Fibroblast of skin of right quadriceps (primary cell): ENCODE measurements around the gene CENPQ.
"Not testable (repeated sequence)": the region's sequence is repeated elsewhere in the genome, so short reads cannot be mapped to it uniquely, and the experiment has no call there.

ENCODE experiments used
- DNase-seq: peaks from one replicate; pipeline ENCODE4 v3.0.0-alpha.2; 2013

CENPQ gene, protein sequence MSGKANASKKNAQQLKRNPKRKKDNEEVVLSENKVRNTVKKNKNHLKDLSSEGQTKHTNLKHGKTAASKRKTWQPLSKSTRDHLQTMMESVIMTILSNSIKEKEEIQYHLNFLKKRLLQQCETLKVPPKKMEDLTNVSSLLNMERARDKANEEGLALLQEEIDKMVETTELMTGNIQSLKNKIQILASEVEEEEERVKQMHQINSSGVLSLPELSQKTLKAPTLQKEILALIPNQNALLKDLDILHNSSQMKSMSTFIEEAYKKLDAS

DNA sequence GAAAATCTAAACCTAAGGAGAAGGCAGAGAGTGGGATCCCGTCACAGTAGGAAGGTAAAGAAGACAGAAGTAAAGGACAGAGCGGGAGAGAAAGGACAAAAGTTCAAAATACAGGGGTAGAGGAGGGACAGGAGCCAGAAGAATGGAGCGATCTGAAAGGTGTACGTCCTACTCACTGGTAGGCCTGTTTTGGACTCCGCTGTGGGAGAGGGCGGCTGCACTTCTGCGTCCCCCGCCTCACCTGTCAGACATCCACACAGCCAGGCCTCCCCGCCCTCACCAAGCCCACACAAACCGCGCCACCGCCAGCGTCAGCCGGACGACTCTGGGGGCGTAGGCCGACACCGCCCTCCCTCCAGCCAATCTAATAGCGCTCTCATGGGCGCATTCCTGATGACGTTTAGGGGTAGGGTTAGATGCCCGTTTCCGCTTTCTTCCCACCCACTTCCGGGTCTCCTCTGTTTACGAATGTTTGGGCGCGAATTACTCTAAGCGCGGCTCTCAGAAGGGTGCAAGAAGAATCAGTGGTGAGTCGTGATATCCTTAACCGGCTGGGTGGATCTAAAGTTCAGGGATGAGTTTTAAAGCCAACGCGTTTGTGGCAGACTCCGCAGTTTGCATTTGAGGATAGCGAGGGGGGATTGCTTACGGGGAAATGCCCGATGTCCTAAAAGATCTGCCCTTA lies at the start of gene CENPQ, which contains the start of gene MMUT:
Gene CENPQ (plus strand): TSS at position 444 of the 685 bp plus-strand sequence. CDS start 6,807 bp downstream, outside the sequence.
Gene MMUT (minus strand): TSS at position 327 of the 685 bp plus-strand sequence. CDS start 3,787 bp downstream, outside the sequence.
- DNase-seq: peak; percentile 92

DNA sequence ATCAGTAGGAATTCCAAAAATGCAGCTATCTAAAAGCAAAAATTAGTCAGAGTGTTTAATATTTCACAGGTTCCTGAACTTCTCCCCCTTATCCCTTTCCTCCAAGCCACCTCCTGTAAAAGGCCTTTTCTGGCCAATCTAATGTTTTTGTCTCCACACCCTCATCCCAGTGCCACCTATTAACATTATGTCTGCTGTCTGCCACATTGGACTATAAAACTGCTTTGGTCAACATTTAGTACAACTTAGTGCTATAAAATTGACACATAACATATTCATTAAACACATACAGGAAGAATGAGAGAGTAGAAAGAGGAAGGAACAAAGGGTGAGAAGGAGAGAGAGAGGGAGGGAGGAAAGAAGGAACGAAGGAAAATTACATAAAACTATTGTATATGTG lies 47.8 kb upstream of the CENPQ start:
- peak; percentile 7 for DNase-seq

DNA sequence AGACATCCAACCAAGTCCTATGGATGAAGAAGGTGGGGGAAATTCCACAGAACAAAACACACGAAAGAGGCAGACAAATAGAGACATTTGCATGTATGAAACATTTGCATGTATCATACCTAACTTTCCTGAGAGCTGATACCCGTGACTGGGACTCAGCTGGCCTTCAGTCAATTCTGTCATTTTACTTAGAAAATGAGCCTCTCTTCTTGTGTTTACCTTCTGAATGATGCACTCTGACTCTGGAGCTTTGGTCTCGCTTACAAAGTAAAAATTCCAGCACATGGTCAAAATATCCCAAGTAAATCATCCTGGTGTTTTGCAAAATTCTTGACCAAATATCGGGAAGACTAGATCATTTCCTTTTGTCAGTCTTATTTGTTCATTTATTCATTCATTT lies 47.0 kb upstream of the CENPQ start:
- no peak for DNase-seq

DNA sequence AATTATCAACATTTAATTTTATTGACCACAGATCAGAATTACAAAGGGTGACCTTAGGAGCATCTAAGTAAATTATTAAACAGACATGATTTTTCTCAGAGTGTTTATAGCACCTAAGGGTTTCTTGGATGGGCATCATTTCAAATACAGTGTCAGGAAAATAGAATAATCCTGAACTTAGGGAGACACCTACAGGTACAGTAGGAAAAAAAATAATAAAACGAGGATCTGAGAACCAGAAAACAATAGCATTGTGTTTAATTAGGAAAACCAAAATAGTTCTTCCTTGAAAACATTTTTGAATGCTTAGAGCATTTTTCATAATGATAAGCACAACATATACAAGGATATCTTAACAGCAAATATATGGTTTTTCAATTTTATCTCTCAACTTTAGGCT lies 39.4 kb upstream of the CENPQ start:
- DNase-seq: no peak

DNA sequence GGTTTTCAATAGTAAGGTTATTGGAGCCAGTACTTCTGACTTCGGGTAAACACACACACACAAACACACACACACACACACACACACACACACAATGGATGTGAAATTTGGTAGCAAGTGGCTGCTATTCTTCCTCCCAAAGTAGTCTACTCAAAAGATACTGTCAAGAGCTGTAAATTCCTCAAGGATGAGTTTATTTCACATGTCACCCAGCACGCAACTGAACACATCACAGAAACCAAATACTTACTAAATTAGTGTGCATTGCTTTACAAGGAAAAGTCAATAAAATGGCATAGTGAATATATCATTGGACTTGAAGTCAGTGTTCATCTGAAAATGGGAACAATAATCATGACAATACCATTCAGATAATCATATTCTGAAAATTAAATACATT lies 33.0 kb upstream of the CENPQ start:
- peak; percentile 23 for DNase-seq

DNA sequence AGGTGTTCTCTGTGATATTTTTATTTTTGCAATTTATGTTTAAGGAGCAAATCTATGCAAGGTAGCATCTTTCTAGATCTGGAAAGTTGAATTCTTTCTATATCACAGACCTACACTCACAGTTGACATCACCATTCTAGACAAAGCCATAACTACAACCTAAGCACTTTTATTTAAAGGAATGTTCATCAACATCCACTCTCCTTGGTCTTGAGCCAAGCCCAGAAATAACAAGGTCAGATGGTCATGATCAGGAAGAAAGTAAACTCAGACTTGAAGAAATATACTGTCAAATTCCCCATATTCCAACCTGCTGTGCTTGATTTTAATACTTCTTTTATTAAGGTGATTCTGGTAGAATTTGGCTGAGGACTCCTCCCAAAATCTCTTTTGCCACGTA lies 32.3 kb upstream of the CENPQ start:
- DNase-seq: no peak

DNA sequence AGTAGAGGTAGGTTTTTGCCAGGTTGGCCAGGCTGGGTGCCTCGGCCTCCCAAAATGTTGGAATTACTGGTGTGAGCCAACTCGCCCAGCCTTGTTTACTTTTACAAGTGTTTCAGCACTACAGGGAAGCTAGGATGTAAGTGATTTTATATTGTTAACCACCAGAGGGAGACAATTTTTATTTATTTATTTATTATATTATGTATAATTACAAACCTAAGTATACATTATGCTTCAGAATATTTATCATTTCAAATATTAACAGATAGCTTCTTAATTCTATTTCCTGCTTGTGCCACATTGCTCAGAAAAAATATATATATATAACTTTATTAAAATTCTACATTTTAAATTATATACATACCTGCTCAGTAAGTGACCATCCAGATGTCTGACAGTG lies 9.9 kb upstream of the CENPQ start:
- no peak for DNase-seq

DNA sequence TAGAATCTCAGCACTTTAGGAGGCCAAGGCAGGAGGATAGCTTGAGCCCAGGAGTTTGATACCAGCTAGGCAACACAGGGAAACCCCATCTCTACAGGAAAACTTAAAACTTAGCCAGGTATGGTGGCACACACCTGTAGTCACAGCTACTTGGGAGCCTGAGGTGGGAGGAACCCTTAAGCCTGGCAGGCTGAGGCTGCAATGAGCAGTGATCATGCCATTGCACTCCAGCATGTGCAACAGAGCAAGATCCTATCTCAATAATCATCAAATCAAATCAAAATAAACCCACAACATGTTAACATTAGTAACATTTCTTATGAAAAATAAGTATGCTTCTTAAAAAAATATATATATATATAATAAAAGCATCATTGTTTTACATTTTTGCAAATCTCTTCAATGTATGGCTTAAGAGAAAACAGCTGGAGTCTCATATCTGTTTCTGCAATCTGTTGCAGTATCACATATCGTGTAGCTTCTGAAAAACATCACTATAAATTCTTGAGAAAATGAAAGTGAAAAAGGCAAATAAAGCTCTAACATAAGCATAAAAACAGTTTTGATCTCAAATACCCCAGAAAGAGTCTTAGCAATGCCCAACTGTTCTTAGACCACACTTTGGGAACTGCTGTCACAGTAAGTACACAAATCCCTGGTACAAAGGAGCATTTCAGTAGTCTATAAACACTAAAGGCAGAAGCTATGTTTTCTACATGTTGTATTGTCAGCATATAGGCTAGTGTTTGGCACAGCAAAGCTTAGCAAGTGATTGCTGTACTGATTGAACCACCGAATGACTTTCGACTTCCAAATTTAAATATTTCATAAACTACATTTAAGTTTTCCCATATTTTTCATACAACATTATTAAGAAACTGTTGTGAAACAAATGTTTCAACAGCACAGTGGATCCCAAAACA lies 8.1 kb upstream of the CENPQ start:
- DNase-seq: no peak

DNA sequence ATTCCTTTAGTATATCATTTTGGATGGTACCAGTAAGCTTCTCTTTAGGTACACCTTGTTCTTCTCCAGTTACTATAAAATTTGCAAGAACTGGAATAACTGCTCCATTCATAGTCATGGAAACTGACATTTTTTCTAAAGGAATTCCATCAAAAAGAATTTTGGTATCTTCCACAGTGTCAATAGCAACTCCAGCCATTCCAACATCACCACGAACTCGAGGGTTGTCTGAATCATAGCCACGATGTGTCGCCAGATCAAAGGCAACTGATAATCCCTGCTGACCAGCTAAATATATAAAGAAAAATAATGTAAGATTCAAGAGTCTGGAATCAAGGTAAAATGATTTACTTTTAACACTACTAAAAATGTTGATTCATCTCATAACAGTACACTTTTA lies 5.4 kb upstream of the CENPQ start:
- peak; percentile 28 for DNase-seq

DNA sequence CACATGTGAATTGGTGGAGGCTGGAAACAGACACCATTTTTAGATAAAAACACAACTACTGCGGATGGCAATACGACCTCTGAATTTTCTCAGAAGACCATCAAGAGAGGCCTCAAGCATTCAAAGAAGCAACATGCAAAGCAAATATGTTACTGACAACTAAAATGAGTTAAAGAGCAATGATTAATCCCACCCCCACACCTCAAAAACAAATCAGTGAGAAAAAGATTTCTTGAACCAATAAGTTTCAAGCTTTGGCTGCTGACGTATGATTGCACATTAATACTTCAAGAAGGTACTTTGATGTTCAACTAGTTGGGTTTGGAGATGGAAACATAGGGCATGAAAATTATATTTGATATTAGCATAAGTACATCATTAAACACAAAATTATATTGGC lies 1.1 kb upstream of the CENPQ start:
- DNase-seq: no peak

DNA sequence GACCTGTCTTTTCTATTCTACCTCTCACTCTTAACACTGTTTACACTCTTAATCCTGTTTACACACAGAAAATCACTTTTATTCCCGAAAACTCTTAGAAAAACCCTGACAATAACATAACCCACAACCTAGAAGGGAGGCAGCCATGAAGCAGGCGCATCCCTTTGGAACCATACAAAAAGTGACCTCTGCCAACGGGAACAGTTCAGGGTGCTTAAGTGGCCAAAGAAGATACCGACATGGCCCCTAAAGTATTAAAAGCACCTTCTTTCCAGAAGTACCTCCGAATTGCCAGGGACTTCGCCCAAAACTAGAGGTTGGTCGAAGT lies 607 bp upstream of the CENPQ start:
- DNase-seq: no peak

DNA sequence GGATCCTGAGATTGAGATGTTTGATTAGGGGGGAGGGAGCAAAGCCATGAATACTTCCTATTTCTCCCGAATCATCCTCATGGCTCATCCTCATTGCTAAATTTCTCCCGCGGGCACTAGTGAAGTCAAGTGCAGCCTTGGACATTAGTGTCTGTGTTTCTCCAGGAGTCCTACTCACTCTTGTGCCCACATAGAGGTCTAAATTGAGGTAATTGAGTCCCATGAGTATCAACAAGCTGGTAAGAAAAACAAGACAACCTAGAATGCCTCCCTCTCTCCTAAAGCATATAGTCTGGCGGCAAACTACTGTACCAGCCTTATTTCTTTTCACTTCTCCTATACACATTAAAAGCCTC lies 420 bp downstream of the CENPQ start:
- no peak for DNase-seq

DNA sequence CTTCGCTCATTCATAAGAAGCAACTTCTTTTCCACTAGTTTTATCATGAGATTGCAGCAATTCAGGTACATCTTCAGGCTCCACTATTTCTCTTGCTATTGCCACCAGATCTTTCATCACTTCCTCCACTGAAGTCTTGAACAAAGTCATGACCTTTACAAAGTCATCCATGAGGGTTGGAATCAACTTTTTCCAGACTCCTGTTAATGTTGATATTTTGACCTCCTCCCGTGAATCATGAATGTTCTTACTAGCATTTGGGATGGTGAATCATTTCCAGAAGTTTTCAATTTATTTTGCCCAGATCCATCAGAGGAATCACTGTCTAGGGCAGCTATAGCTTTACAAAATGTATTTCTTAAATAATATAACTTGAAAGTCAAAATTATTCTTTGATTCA lies 1.5 kb downstream of the CENPQ start:
- no peak for DNase-seq

DNA sequence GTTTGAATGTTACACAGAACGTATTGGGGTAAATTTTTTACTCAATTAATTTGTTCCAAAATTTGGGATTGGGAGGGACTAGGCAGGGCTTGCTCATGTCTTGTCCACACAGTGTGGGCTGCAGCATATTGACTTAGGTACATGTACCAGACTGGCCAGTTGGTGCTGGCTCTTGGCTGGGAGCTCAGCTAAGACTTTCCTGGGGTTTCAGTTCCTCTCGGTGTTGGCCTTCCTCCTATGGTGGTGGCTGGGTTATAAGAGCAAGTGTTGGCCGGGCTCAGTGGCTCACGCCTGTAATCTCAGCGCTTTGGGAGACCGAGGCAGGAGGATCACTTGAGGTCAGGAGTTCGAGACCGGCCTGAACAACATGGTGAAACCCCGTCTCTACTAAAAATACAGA lies 4.9 kb downstream of the CENPQ start:
- DNase-seq: no peak

DNA sequence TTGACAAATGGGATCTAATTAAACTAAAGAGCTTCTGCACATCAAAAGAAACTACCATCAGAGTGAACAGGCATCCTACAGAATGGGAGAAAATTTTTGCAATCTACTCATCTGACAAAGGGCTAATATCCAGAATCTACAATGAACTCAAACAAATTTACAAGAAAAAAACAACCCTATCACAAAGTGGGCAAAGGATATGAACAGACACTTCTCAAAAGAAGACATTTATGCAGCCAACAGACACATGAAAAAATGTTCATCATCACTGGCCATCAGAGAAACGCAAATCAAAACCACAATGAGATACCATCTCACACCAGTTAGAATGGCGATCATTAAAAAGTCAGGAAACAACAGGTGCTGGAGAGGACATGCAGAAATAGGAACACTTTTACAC lies 13.4 kb downstream of the CENPQ start:
- DNase-seq: not testable (repeated sequence)

DNA sequence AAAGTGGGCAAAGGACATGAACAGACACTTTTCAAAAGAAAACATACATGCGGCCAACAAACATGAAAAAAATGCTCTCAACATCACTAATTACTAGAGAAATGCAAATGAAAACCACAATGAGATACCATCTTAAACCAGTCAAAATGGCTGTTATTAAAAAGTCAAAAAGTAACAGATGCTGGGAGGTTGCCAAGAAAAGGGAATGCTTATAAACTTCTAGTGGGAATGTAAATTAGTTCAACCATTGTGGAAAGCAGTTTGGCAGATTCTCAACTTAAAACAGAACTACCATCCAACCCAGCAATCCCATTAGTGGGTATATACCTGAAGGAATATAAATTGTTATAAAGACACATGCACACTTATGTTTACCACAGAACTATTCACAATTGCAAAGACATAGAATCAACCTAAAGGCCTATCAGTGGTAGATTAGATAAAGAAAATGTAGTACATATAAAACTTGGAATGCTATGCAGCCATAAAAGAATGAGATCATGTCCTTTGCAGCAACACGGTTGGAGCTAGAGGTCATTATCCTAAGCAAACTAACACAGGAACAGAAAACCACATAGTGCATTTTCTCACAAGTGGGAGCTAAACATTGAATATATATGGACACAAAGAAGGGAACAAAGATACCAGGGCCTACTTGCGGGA lies 16.3 kb downstream of the CENPQ start:
- no peak for DNase-seq

DNA sequence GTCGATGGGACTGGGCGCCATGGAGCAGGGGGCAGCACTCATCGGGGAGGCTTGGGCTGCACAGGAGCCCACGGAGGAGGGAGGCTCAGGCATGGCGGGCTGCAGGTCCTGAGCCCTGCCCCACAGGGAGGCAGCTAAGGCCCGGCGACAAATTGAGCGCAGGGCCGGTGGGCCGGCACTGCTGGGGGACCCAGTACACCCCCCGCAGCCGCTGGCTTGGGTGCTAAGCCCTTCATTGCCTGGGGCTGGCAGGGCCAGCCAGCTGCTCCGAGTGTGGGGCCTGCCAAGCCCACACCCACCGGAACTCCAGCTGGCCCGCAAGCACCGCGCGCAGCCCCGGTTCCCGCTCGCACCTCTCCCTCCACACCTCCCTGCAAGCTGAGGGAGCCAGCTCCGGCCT lies 18.7 kb downstream of the CENPQ start:
- DNase-seq: not testable (repeated sequence)

DNA sequence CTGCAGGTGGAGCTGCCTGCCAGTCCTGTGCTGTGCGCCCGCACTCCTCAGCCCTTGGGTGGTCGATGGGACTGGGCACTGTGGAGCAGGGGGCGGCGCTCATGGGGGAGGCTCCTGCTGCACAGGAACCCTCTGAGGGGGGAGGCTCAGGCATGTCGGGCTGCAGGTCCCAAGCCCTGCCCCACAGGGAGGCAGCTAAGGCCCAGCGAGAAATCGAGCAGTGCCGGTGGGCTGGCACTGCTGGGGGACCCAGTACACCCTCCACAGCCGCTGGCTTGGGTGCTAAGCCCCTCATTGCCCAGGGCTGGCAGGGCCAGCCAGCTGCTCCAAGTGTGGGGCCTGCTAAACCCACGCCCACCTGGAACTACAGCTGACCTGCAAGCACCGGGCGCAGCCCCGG lies 20.2 kb downstream of the CENPQ start:
- DNase-seq: not testable (repeated sequence)

DNA sequence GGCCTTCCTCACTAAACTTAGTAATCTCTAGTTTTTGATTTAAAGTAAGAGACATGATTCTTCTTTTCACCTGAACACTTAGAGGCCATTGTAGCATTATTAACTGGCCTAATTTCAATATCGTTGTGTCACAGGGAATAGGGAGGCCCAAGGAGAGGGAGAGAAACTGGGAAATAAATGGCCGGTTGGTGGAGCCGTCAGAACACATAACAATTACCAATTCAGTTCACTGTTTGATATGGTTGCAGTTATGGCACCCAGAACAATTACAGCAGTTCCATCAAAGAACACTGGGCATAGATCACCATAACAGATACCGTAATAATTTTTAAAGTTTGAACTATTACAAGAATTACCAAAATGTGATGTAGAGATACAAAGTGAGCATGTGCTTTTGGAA lies 27.5 kb downstream of the CENPQ start:
- no peak for DNase-seq

DNA sequence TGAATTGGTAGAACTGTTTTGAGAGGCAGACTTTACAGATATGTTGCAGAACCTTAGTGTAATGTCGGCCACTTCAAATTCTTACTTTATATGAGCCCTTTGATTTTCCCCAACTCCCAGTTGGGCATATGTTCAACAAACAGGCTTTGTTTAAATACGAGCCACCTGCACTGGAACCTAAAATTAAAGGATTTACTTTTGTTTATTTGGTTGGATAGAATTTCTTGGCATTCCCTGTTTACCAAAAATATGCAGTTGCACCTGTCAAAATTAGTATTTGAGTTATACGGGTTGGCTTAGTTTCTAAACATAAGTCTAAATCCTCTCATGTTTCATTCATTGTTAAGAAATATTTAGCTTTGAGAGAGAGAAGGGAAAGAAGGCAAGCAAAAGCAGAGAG lies 34.1 kb downstream of the CENPQ start:
- no peak for DNase-seq

DNA sequence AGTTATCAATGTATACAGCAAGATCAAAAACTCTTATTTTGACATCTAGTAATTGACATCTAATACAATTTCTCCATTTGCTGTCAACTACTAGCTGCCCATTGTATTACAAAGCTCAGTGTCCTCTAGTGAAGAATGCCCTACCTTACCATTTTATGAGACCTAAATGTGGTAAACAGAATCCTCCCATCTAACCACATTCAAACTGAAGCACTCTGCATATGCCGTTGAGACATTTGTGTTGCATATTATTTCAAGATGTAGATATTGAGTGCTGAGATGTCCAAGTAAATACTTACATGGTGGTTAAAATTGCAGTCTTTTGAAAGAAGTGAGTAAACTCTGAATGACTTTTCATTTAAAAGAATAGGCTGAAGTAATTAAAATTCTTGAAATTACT lies 36.0 kb downstream of the CENPQ start:
- no peak for DNase-seq

DNA sequence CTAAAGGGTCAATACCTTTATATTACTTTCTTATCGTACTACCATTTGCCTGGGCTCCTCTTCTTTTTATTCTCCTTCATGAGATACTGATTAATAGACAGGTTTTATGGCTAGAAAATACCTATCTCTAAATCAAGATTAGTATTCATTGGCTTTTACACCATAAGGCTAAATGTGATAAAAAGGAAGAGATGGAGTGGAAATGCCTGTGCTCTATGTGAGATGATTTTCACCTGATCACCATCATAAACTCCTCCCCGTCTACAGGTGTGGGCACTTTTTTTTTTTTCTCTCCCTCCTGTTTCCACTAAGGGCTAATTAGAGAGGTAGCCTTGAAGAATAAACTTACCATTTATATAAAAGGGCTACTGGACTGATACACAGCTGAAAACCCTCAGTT lies 36.5 kb downstream of the CENPQ start, which contains the start of gene GLYATL3:
Gene GLYATL3 (plus strand): TSS at position 301 of the 400 bp plus-strand sequence. CDS start 12,068 bp downstream, outside the sequence.
- DNase-seq: no peak

DNA sequence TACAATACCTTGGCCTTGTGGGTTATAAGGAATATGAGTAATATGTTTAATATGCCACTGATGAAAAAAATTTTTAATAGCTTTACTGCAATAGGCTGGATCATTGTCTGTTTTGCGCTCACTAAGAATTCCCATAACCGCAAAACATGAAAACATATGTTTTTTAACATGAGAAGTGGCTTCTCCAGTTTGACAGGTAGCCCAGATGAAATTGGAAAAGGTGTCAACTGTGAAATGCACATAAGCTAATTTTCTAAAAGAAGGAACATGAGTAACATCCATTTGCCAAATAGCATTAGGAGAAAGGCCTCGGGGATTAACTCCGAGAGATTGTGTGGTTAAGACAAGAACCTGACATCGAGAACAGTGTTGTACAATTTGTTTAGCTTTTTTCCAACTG lies 41.5 kb downstream of the CENPQ start:
- DNase-seq: no peak
